HEK293T (cell line): ENCODE data around the gene WBP1L.

Source experiments
- CTCF ChIA-PET: fragments of 350-600 bp; formaldehyde crosslinking; extraction: SDS; loops from one replicate; lab custom pipeline; 2021; ENCODE audit warnings: antibody characterized with exemption, inconsistent platforms; lab: Yijun Ruan, JAX
- POLR2A ChIA-PET: fragments of 350-600 bp; formaldehyde crosslinking; extraction: SDS; loops from one replicate; lab custom pipeline; 2020; ENCODE audit warnings: antibody characterized with exemption, inconsistent platforms; lab: Yijun Ruan, JAX
- DNase-seq: peaks from one replicate; pipeline ENCODE4 v3.0.0; 2012; ENCODE audit warnings: mixed read lengths; ENCODE audit errors: extremely low spot score
- ARNT ChIP-seq: fragments of 450-650 bp; IDR thresholded peaks from 2 replicates; pipeline ENCODE4 v1.6.1; 2017; ENCODE audit warnings: mild to moderate bottlenecking
- BHLHE40 ChIP-seq: fragments of 450-650 bp; IDR thresholded peaks from 2 replicates; pipeline ENCODE4 v1.6.1; 2016; ENCODE audit warnings: mild to moderate bottlenecking, moderate library complexity, borderline replicate concordance
- CTBP1 ChIP-seq: fragments of 450-650 bp; IDR thresholded peaks from 2 replicates; pipeline ENCODE4 v1.6.1; 2016; ENCODE audit warnings: borderline replicate concordance
- ELF4 ChIP-seq: fragments of 450-650 bp; IDR thresholded peaks from 2 replicates; pipeline ENCODE4 v1.6.1; 2017; ENCODE audit warnings: antibody characterized with exemption
- FOXA1 ChIP-seq: fragments of 450-650 bp; IDR thresholded peaks from 2 replicates; pipeline ENCODE4 v1.6.1; 2016; ENCODE audit warnings: mild to moderate bottlenecking
- FOXK2 ChIP-seq: fragments of 450-650 bp; IDR thresholded peaks from 2 replicates; pipeline ENCODE4 v1.6.1; 2016; ENCODE audit warnings: mild to moderate bottlenecking
- FOXM1 ChIP-seq: fragments of 450-650 bp; IDR thresholded peaks from 2 replicates; pipeline ENCODE4 v1.6.1; 2017; ENCODE audit warnings: mild to moderate bottlenecking, borderline replicate concordance
- HDGF ChIP-seq: fragments of 450-650 bp; IDR thresholded peaks from 2 replicates; pipeline ENCODE4 v1.6.1; 2017; ENCODE audit warnings: antibody characterized with exemption, borderline replicate concordance
- L3MBTL2 ChIP-seq: fragments of 450-650 bp; conservative IDR thresholded peaks from 2 replicates; pipeline ENCODE4 v1.6.1; 2016; ENCODE audit warnings: mild to moderate bottlenecking
- LEF1 ChIP-seq: fragments of 450-650 bp; IDR thresholded peaks from 2 replicates; pipeline ENCODE4 v1.6.1; 2017; ENCODE audit warnings: mild to moderate bottlenecking, borderline replicate concordance
- NFRKB ChIP-seq: fragments of 450-650 bp; IDR thresholded peaks from 2 replicates; pipeline ENCODE4 v1.6.1; 2016; ENCODE audit warnings: mild to moderate bottlenecking, moderate library complexity
- SP1 ChIP-seq: fragments of 450-650 bp; IDR thresholded peaks from 2 replicates; pipeline ENCODE4 v1.6.1; 2017
- SUZ12 ChIP-seq: fragments of 450-650 bp; IDR thresholded peaks from 2 replicates; pipeline ENCODE4 v1.6.1; 2016; ENCODE audit warnings: mild to moderate bottlenecking
- TARDBP ChIP-seq: fragments of 450-650 bp; IDR thresholded peaks from 2 replicates; pipeline ENCODE4 v1.6.1; 2016
- ZNF384 ChIP-seq: fragments of 450-650 bp; IDR thresholded peaks from 2 replicates; pipeline ENCODE4 v1.6.1; 2016
- TF ChIP-seq, protein P1 (sequence below): fragments of 450-650 bp; IDR thresholded peaks from 2 replicates; pipeline ENCODE4 v1.6.1; 2016

WBP1L gene

DNA sequence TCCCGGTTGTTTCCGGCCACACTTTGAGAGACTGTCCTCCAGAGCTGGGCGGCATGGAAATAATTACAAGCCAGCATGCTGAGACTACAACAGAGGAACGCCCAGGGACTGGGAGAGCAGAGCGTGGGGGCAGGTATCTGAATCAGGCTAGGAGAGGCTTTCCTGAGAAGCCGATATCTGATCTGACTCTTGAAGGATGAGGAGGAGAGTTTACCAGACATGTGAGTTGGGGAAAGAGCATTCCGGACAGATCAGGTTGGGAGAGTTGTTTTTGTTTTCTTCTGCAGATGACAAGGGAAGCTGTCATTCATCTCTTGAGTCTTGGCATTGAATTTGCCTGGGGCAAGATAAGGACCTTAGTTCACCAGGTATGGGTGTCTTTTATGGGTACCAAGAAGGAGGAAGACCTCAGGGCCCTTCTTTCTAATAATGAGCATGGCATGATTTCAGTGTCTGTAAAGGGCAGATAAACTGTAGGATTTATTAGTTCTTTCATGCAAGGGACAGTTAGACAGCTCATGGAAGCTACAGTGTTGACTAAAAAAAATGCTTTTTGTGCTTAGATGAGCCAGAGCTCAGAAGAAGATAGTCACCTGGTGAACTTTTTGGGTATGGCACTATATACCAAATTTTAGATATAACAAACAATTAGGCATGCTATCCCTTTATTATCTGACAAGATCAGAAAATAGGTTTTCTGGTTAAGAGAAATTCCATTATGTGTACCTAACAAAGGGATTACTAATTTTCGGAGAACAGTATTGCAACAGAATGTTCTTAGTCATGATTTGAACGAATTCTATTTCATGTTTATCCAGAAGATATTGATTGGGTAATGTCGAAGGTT lies 36.2 kb downstream of the WBP1L start:
- ChIA-PET CTCF (interaction anchor here (0.7 kb wide), 1 partner anchor 249 kb away, joined by 3 read pairs; no protein-coding TSS in a partner anchor), POLR2A (no interaction called here)
- no peak for TF ChIP-seq FOXA1
- TF ChIP-seq LEF1, result no peak
- no peak for TF ChIP-seq CTBP1
- no peak for TF ChIP-seq SUZ12
- no peak for DNase-seq

DNA sequence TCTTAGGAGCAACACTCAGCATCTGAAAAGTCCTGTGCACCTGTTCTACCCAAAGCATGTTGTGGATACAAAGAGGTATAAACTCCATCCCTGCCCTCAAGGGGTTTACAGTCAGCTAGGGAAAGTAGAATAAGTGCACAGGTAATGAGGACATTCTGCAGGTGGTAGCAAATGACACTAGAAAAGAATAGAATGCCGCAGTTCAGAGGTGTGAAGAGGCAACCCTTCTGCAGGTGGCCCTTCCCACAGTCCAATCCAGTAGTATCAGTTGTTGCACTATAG lies 36.7 kb downstream of the WBP1L start:
- POLR2A ChIA-PET, result no interaction called here
- DNase-seq, result no peak
- TF ChIP-seq FOXK2 (no peak), ZNF384 (no peak), ELF4 (no peak), ARNT (no peak), SP1 (no peak), LEF1 (no peak), CTBP1 (no peak), HDGF (no peak), BHLHE40 (no peak), FOXM1 (no peak), NFRKB (no peak)
- CTCF ChIA-PET, result no interaction called here

DNA sequence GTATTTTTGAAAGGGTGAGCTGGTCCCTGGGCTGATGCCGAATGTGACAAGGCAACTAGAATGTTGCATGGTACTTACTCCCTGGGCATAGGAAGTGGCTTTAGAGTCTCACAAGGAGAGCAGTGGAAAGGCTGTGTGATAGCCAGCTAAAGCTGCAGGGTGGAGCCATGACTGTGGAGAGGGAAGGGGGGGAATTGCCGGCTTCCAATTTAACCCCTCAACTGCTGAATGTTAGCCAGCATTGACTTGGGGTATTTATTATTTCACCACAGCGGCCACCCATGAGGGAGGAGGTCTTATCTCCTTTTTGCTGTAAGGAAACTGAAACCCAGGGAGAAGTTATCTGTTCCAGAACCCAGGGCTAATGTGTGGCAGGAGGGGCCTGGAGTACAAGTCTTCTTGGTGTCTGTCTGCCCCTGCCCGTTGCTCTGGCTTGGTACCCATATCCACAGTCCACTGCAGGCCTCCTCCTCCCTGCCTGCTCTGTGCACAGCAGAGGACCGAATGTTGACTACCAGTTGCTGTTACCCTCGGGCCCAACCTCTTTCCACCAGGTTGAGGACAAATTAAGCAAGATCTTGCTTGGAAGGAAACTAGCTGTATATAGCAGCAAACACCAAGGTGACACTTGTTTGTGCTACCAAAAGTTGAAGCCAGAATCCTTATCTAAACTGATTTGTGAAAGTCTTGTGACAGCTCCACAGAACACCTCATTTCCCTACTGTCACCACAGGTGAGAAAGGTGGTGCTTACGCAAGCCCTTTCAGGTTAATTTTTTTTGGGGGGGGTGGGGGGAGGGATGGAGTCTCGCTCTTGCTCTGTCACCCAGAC lies 37.6 kb downstream of the WBP1L start:
- no peak for TF ChIP-seq SP1
- ChIA-PET CTCF (no interaction called here), POLR2A (no interaction called here)

DNA sequence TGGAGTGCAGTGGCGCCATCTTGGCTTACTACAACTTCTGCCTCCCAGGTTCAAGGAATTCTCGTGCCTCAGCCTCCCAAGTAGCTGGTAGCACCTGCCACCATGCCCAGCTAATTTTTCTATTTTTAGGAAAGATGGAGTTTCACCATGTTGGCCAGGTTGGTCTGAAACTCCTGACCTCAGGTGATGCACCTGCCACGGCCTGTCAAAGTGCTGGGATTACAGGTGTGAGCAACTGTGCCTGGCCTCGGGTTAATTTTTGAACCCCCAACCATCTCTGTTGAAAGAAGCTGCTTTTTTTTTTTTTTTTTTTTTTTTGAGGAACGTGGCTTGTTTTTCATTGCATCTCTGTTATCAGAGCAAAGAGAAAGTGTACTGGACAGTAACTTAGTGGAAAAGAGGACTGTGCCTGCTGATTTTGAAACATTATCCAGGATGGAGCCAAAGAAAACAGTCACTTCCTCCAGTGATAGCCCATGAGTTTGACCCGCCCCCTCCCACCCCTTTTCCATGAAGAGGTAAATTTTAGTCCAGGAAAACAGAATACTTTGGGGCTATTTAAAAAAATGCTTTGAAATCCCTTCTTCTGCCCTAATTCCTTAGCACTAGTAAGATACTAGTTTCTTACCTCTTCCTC lies 38.3 kb downstream of the WBP1L start:
- ChIA-PET POLR2A (no interaction called here), CTCF (no interaction called here)
- TF ChIP-seq SP1 (no peak), FOXK2 (no peak), NFRKB (no peak), FOXM1 (no peak), SUZ12 (no peak), LEF1 (no peak), ELF4 (no peak), TARDBP (no peak), L3MBTL2 (no peak), BHLHE40 (no peak), ARNT (no peak), FOXA1 (no peak), HDGF (no peak)
- TF ChIP-seq, protein P1, sequence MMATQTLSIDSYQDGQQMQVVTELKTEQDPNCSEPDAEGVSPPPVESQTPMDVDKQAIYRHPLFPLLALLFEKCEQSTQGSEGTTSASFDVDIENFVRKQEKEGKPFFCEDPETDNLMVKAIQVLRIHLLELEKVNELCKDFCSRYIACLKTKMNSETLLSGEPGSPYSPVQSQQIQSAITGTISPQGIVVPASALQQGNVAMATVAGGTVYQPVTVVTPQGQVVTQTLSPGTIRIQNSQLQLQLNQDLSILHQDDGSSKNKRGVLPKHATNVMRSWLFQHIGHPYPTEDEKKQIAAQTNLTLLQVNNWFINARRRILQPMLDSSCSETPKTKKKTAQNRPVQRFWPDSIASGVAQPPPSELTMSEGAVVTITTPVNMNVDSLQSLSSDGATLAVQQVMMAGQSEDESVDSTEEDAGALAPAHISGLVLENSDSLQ, result no peak
- DNase-seq, result no peak

More for the DNA sequence above, 37.6 kb downstream of the WBP1L start:
- DNase-seq, result no peak

DNA sequence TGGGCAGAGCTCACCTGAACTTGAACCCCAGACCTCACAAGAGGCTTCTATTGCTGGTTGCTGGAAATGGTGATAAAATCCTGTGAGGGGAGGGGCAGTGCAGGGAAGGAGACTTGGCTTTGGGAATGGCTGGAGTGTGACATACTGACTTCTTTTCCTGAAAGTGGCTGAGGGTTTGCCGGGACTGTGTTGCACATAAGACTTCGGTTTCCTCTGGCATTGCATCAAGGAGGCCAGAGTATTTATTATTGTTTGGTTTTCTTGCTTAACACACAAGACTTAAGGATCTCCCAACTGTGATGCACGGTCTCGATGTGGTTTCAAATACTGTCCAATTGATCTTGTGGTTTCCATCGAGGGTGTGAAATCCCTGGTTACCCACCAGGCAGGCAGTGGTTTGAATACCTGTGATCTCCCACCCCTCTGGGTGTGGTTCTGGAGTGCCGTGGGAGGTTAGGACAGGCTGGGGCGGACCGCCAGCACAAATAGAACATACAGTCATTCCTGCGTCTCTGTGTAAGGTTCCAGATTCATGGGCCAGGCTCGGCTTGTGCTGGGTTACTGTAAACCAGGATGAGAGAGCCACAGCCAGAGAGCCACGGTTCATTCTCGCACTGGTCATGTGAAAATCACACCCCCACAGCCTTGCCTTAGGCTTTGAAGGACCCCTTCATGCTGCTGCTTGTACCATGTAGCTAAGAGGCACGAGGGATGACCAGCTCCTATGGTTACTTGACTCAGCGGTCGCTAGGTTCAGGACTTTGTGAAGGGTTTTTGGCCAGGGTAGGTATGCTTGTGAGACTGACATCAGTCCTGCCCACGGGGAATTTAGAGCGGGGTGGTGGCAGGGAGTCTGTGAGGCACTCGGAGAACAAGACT lies 39.2 kb downstream of the WBP1L start:
- CTCF ChIA-PET, result no interaction called here
- no peak for DNase-seq
- TF ChIP-seq HDGF (no peak), FOXK2 (no peak), ZNF384 (no peak), SUZ12 (no peak), CTBP1 (no peak), LEF1 (no peak), BHLHE40 (no peak), TARDBP (no peak), FOXA1 (no peak), ELF4 (no peak), NFRKB (no peak), L3MBTL2 (no peak), SP1 (no peak), FOXM1 (no peak), ARNT (no peak)
- TF ChIP-seq, protein P1, result no peak
- POLR2A ChIA-PET, result no interaction called here
